H9 (cell line): Measurements from ENCODE around the gene ZNF674. TPM values are rescaled to one million over a fixed set of nuclear protein-coding genes. Genes with fewer than 3 reads are reported as not detected.

Experiments
- DNase-seq: peaks from one replicate; pipeline ENCODE4 v3.0.0-alpha.2; 2017
- H2AFZ ChIP-seq: one replicate; pipeline ENCODE4 v1.6.1; 2013; ENCODE audit warnings: mild to moderate bottlenecking, low read length, control low read depth, moderate library complexity
- H2AK5ac ChIP-seq: 2 replicates; pipeline ENCODE4 v1.6.1; 2013; ENCODE audit warnings: low read length, control low read depth, mixed read lengths; ENCODE audit not compliant: insufficient read length
- H2BK120ac ChIP-seq: one replicate; pipeline ENCODE4 v1.6.1; 2013; ENCODE audit warnings: low read depth, mild to moderate bottlenecking, low read length, control low read depth, inconsistent platforms; ENCODE audit not compliant: poor library complexity, severe bottlenecking
- H2BK12ac ChIP-seq: 2 replicates; pipeline ENCODE4 v1.6.1; 2013; ENCODE audit warnings: low read length, control low read depth, mixed read lengths, low read depth; ENCODE audit not compliant: insufficient read length
- H2BK15ac ChIP-seq: 2 replicates; pipeline ENCODE4 v1.6.1; 2013; ENCODE audit warnings: low read depth, low read length, control low read depth
- H2BK20ac ChIP-seq: one replicate; pipeline ENCODE4 v1.6.1; 2013; ENCODE audit warnings: low read depth, mild to moderate bottlenecking, low read length, control low read depth, inconsistent platforms; ENCODE audit not compliant: poor library complexity, severe bottlenecking
- H2BK5ac ChIP-seq: 2 replicates; pipeline ENCODE4 v1.6.1; 2013; ENCODE audit warnings: low read length, control low read depth, mixed read lengths; ENCODE audit not compliant: insufficient read length
- H3K14ac ChIP-seq: 2 replicates; pipeline ENCODE4 v1.6.1; 2013; ENCODE audit warnings: low read length, control low read depth; ENCODE audit not compliant: insufficient read depth
- H3K18ac ChIP-seq: 2 replicates; pipeline ENCODE4 v1.6.1; 2013; ENCODE audit warnings: low read depth, mild to moderate bottlenecking, mixed read lengths, low read length, control low read depth; ENCODE audit not compliant: insufficient read length
- H3K23ac ChIP-seq: 2 replicates; pipeline ENCODE4 v1.6.1; 2013; ENCODE audit warnings: low read length, control low read depth, mixed read lengths, low read depth; ENCODE audit not compliant: insufficient read length
- H3K23me2 ChIP-seq: 2 replicates; pipeline ENCODE4 v1.6.1; 2013; ENCODE audit warnings: low read depth, mild to moderate bottlenecking, mixed read lengths, low read length, control low read depth; ENCODE audit not compliant: insufficient read length, poor library complexity, severe bottlenecking
- H3K27ac ChIP-seq: 2 replicates; pipeline ENCODE4 v1.5.1; 2013; ENCODE audit warnings: low read length, control low read depth, mixed read lengths, low read depth; ENCODE audit not compliant: insufficient read length
- H3K27me3 ChIP-seq: 2 replicates; pipeline ENCODE4 v1.6.1; 2013; ENCODE audit warnings: low read length, control low read depth, inconsistent platforms; ENCODE audit not compliant: insufficient read depth
- H3K4ac ChIP-seq: 2 replicates; pipeline ENCODE4 v1.6.1; 2013; ENCODE audit warnings: low read depth, mild to moderate bottlenecking, control low read depth, inconsistent platforms, low read length, moderate library complexity
- H3K4me1 ChIP-seq: 2 replicates; pipeline ENCODE4 v1.6.1; 2013; ENCODE audit warnings: low read length, control low read depth, inconsistent platforms; ENCODE audit not compliant: insufficient read depth
- H3K4me2 ChIP-seq: 2 replicates; pipeline ENCODE4 v1.6.1; 2013; ENCODE audit warnings: low read length, control low read depth, mixed read lengths; ENCODE audit not compliant: insufficient read length, insufficient read depth
- H3K56ac ChIP-seq: 2 replicates; pipeline ENCODE4 v1.6.1; 2013; ENCODE audit warnings: low read depth, mild to moderate bottlenecking, mixed read lengths, low read length, control low read depth; ENCODE audit not compliant: insufficient read length
- H3K79me1 ChIP-seq: 2 replicates; pipeline ENCODE4 v1.6.1; 2013; ENCODE audit warnings: low read depth, mild to moderate bottlenecking, moderate library complexity, low read length, control low read depth, inconsistent platforms; ENCODE audit not compliant: insufficient read depth, poor library complexity, severe bottlenecking
- H3K79me2 ChIP-seq: 2 replicates; pipeline ENCODE4 v1.6.1; 2013; ENCODE audit warnings: low read length, control low read depth, inconsistent platforms; ENCODE audit not compliant: insufficient read depth
- H3K9ac ChIP-seq: 2 replicates; pipeline ENCODE4 v1.6.1; 2013; ENCODE audit warnings: low read length, control low read depth, mixed read lengths; ENCODE audit not compliant: insufficient read length; ENCODE audit errors: extremely low read depth
- H3K9me3 ChIP-seq: one replicate; pipeline ENCODE4 v1.6.1; 2013; ENCODE audit warnings: low read depth, low read length, inconsistent platforms; ENCODE audit not compliant: control insufficient read depth
- H3T11ph ChIP-seq: one replicate; pipeline ENCODE4 v1.6.1; 2013; ENCODE audit warnings: mild to moderate bottlenecking, low read length, control low read depth, inconsistent platforms
- H4K20me1 ChIP-seq: one replicate; pipeline ENCODE4 v1.6.1; 2013; ENCODE audit not compliant: control insufficient read depth, insufficient read length, insufficient read depth
- H4K5ac ChIP-seq: 2 replicates; pipeline ENCODE4 v1.6.1; 2013; ENCODE audit warnings: low read depth, mild to moderate bottlenecking, mixed read lengths, low read length, control low read depth; ENCODE audit not compliant: insufficient read length
- H4K8ac ChIP-seq: replicated peaks from 2 replicates; pipeline ENCODE4 v1.6.1; 2013; ENCODE audit warnings: low read length, control low read depth, mixed read lengths, low read depth; ENCODE audit not compliant: insufficient read length
- H4K91ac ChIP-seq: 2 replicates; pipeline ENCODE4 v1.6.1; 2013; ENCODE audit warnings: low read depth, mild to moderate bottlenecking, moderate library complexity, mixed read lengths, low read length, control low read depth; ENCODE audit not compliant: insufficient read length
- H3K27ac Mint-ChIP-seq, 3 experiments: 2 replicates in 2 of 3; 3 replicates in 1 of 3; pipeline ENCODE4 v1.8.0; 2020 to 2021; ENCODE audit warnings: mixed read lengths in 3 of 3, mild to moderate bottlenecking in 1 of 3, moderate library complexity in 1 of 3
- H3K27me3 Mint-ChIP-seq: 2 replicates; pipeline ENCODE4 v1.8.0; 2021; ENCODE audit warnings: low read depth, mild to moderate bottlenecking, moderate library complexity, mixed read lengths
- H3K36me3 Mint-ChIP-seq, 3 experiments: 2 replicates in 2 of 3; 3 replicates in 1 of 3; pipeline ENCODE4 v1.8.0; 2020 to 2021; ENCODE audit warnings: low read depth in 3 of 3, mixed read lengths in 3 of 3; ENCODE audit not compliant: insufficient read depth in 1 of 3
- H3K4me1 Mint-ChIP-seq, 2 experiments: 2 replicates each; pipeline ENCODE4 v1.8.0; 2020; ENCODE audit warnings: mixed read lengths in 2 of 2
- H3K4me3 Mint-ChIP-seq, 2 experiments: 2 replicates in 1 of 2; 3 replicates in 1 of 2; pipeline ENCODE4 v1.8.0; 2020 to 2021; ENCODE audit warnings: mild to moderate bottlenecking in 2 of 2, mixed read lengths in 2 of 2, moderate library complexity in 1 of 2
- H3K9me3 Mint-ChIP-seq, 2 experiments: 2 replicates in 1 of 2; 3 replicates in 1 of 2; pipeline ENCODE4 v1.8.0; 2020; ENCODE audit warnings: mild to moderate bottlenecking in 2 of 2, mixed read lengths in 2 of 2, moderate library complexity in 1 of 2
- WGBS: extraction: QIAGEN DNeasy Blood & Tissue Kit; methylation state at CpG from one replicate; pipeline ENCODE4 v1.1.7; 2013; ENCODE audit warnings: missing lambda C conversion rate, low lambda C conversion rate, mixed read lengths; ENCODE audit not compliant: insufficient read length; ENCODE audit errors: extremely low coverage; 5-methylcytosine and 5-hydroxymethylcytosine counted together
- total RNA-seq: library from RNA; stranded (reverse); gene quantifications from 2 replicates; pipeline ENCODE4 v1.2.1, GENCODE V29; 2021
- TF ChIP-seq, protein P1 (sequence below): fragments of 200-600 bp; sonication (generic); conservative IDR thresholded peaks from 3 replicates; pipeline ENCODE4 v1.8.0; 2021; ENCODE audit warnings: antibody characterized with exemption, mild to moderate bottlenecking

The ZNF674 gene
- total RNA-seq, 1 experiment from 2014 or later = 10.1 TPM

GRCh38 chrX:46477435-46477834 is 67.8 kb downstream of the ZNF674 start:
- H3K4me3 Mint-ChIP-seq = no peak overlapping the region
- TF ChIP-seq, protein P1, sequence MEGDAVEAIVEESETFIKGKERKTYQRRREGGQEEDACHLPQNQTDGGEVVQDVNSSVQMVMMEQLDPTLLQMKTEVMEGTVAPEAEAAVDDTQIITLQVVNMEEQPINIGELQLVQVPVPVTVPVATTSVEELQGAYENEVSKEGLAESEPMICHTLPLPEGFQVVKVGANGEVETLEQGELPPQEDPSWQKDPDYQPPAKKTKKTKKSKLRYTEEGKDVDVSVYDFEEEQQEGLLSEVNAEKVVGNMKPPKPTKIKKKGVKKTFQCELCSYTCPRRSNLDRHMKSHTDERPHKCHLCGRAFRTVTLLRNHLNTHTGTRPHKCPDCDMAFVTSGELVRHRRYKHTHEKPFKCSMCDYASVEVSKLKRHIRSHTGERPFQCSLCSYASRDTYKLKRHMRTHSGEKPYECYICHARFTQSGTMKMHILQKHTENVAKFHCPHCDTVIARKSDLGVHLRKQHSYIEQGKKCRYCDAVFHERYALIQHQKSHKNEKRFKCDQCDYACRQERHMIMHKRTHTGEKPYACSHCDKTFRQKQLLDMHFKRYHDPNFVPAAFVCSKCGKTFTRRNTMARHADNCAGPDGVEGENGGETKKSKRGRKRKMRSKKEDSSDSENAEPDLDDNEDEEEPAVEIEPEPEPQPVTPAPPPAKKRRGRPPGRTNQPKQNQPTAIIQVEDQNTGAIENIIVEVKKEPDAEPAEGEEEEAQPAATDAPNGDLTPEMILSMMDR = no peak
- Histone ChIP-seq H3K4ac (no peak overlapping the region), H2BK5ac (no peak overlapping the region), H3K27ac (no peak overlapping the region), H3K9me3 (peaks cover 19% of the 10 kb centered on the region), H2BK20ac (no peak overlapping the region), H3K18ac (no peak overlapping the region), H3K56ac (no peak overlapping the region), H2BK120ac (no peak overlapping the region), H2BK12ac (no peak overlapping the region), H3K23ac (no peak overlapping the region), H3K79me2 (no peaks in the 10 kb centered on the region), H3K4me1 (no peaks in the 10 kb centered on the region), H4K91ac (no peak overlapping the region), H4K5ac (no peak overlapping the region), H2AK5ac (no peak overlapping the region), H2BK15ac (no peak overlapping the region), H3T11ph (no peak overlapping the region), H3K79me1 (no peaks in the 10 kb centered on the region), H3K27me3 (no peaks in the 10 kb centered on the region), H3K23me2 (no peaks in the 10 kb centered on the region), H4K8ac (no peak overlapping the region), H3K14ac (no peak overlapping the region), H3K9ac (no peak overlapping the region), H2AFZ (no peak overlapping the region), H4K20me1 (no peaks in the 10 kb centered on the region), H3K4me2 (no peak overlapping the region)
- no peak overlapping the region for H3K27ac Mint-ChIP-seq
- peaks cover 35 to 50% (median 38%) of the 10 kb centered on the region in 3 experiments for H3K36me3 Mint-ChIP-seq
- WGBS = no CpG with 5 or more reads among the region's 2 CpGs
- peaks cover 68 to 77% of the 10 kb centered on the region in 2 experiments for H3K9me3 Mint-ChIP-seq
- no peak for DNase-seq
- peaks cover 0 to 8% of the 10 kb centered on the region in 2 experiments; a peak in 2 of 4 replicates for H3K4me1 Mint-ChIP-seq
- peaks cover 3% of the 10 kb centered on the region for H3K27me3 Mint-ChIP-seq
